ENCODE results near the gene CFAP69. TPM values are rescaled to one million over a fixed set of nuclear protein-coding genes. Genes with fewer than 3 reads are reported as not detected.
A peak's percentile ranks its signal among the peaks of the same experiment; 100 is the strongest.
"Not testable (repeated sequence)": the region's sequence is repeated elsewhere in the genome, so short reads cannot be mapped to it uniquely, and the experiment has no call there.

The CFAP69 gene
- total RNA-seq, 1 experiment from 2014 or later = 2.1 TPM

GRCh38 chr7:90272242-90272641 lies 27.3 kb downstream of the CFAP69 start:
- DNase-seq (ENCODE audit: low spot score) = no peak

- DNase-seq (ENCODE audit: low spot score) = no peak
These were observed 29.2 kb downstream of the CFAP69 start for GRCh38 chr7:90274161-90274560.

- DNase-seq (ENCODE audit: low spot score) = no peak
These were observed 31.2 kb downstream of the CFAP69 start for GRCh38 chr7:90276033-90276728.

- no peak for DNase-seq (ENCODE audit: low spot score)
These were observed 43.2 kb downstream of the CFAP69 start for GRCh38 chr7:90288154-90288553.

- no peak for DNase-seq (ENCODE audit: low spot score)
These were observed 45.5 kb downstream of the CFAP69 start for GRCh38 chr7:90290244-90291113.

GRCh38 chr7:90298145-90299038 lies 53.4 kb downstream of the CFAP69 start:
- DNase-seq (ENCODE audit: low spot score) = peak; percentile 65

GRCh38 chr7:90303241-90303640 lies 58.3 kb downstream of the CFAP69 start:
- no peak for DNase-seq (ENCODE audit: low spot score)

- no peak for DNase-seq (ENCODE audit: low spot score)
These were observed 64.9 kb downstream of the CFAP69 start for GRCh38 chr7:90309872-90310271.

GRCh38 chr7:90311175-90311574 lies 66.2 kb downstream of the CFAP69 start:
- DNase-seq (ENCODE audit: low spot score) = no peak

GRCh38 chr7:90312745-90313144 lies 67.8 kb downstream of the CFAP69 start:
- DNase-seq (ENCODE audit: low spot score) = peak; percentile 5

- no peak for DNase-seq (ENCODE audit: low spot score)
These were observed 68.9 kb downstream of the CFAP69 start for GRCh38 chr7:90313907-90314306.

GRCh38 chr7:90320014-90320413 lies 75.0 kb downstream of the CFAP69 start:
- DNase-seq (ENCODE audit: low spot score) = no peak

GRCh38 chr7:90320418-90320800 lies 75.4 kb downstream of the CFAP69 start:
- DNase-seq (ENCODE audit: low spot score) = no peak

- DNase-seq (ENCODE audit: low spot score) = no peak
These were observed 76.0 kb downstream of the CFAP69 start, which contains the start of gene FAM237B for GRCh38 chr7:90320801-90321494. Gene FAM237B, minus strand, starts transcription at chr7:90321304. Its CDS starts 1,556 bp downstream, at chr7:90319748.

- no peak for DNase-seq (ENCODE audit: low spot score)
These were observed 77.9 kb downstream of the CFAP69 start for GRCh38 chr7:90322837-90323236.

GRCh38 chr7:90326500-90326899 lies 81.5 kb downstream of the CFAP69 start:
- DNase-seq (ENCODE audit: low spot score) = no peak

- DNase-seq (ENCODE audit: low spot score) = no peak
These were observed 89.3 kb downstream of the CFAP69 start for GRCh38 chr7:90334193-90334843.

GRCh38 chr7:90334926-90335325 lies 90.0 kb downstream of the CFAP69 start:
- not testable (repeated sequence) for DNase-seq (ENCODE audit: low spot score)

- peak; percentile 80 for DNase-seq (ENCODE audit: low spot score)
These were observed 92.1 kb downstream of the CFAP69 start for GRCh38 chr7:90337106-90337505.

GRCh38 chr7:90345016-90345415 lies 100.0 kb downstream of the CFAP69 start:
- no peak for DNase-seq (ENCODE audit: low spot score)
